HEK293 (cell line): ENCODE results near the gene MATR3.

Experiments used
- CTCF ChIA-PET: fragments of 350-600 bp; formaldehyde crosslinking; extraction: SDS; loops from one replicate; lab custom pipeline; 2021; ENCODE audit warnings: antibody characterized with exemption; lab: Yijun Ruan, JAX
- POLR2A ChIA-PET: fragments of 300-600 bp; formaldehyde crosslinking; extraction: SDS; loops from one replicate; lab custom pipeline; 2020; ENCODE audit warnings: antibody characterized with exemption, inconsistent platforms; lab: Yijun Ruan, JAX
- H3K27ac ChIP-seq: fragments of 200-500 bp; sonication (Bioruptor generic); 2 replicates; pipeline ENCODE4 v1.5.1; 2014; ENCODE audit warnings: low read depth, low read length, control low read depth, inconsistent platforms; ENCODE audit errors: extremely low read depth
- H3K36me3 ChIP-seq, 2 experiments: fragments of 200-500 bp in 1 of 2; sonication (Bioruptor generic) in 1 of 2; 1 replicate in 1 of 2; 2 replicates in 1 of 2; pipeline ENCODE4 v1.5.1; 2014 to 2017; ENCODE audit warnings: inconsistent platforms in 2 of 2, low read length in 2 of 2; ENCODE audit not compliant: control insufficient read depth in 2 of 2, insufficient read depth in 1 of 2
- H3K4me1 ChIP-seq: fragments of 200-500 bp; sonication (Bioruptor generic); 2 replicates; pipeline ENCODE4 v1.5.1; 2014; ENCODE audit warnings: mild to moderate bottlenecking, low read length, inconsistent platforms; ENCODE audit not compliant: control insufficient read depth, insufficient read depth
- H3K4me3 ChIP-seq: 2 replicates; pipeline ENCODE4 v1.5.1; 2011; ENCODE audit warnings: low read depth, mild to moderate bottlenecking, control low read depth, low read length, moderate library complexity
- H3K9me3 ChIP-seq: fragments of 200-500 bp; sonication (Bioruptor generic); 2 replicates; pipeline ENCODE4 v1.5.1; 2014; ENCODE audit warnings: low read depth, low read length, inconsistent platforms; ENCODE audit not compliant: control insufficient read depth, insufficient read depth
- KLF1 ChIP-seq: fragments of 450-650 bp; formaldehyde crosslinking; IDR thresholded peaks from 2 replicates; pipeline ENCODE4 v1.5.1; 2016; ENCODE audit warnings: missing biosample characterization, missing genetic modification characterization
- PRDM1 ChIP-seq: fragments of 450-650 bp; formaldehyde crosslinking; IDR thresholded peaks from 2 replicates; pipeline ENCODE4; 2016; ENCODE audit warnings: missing biosample characterization, missing genetic modification characterization
- ZFP3 ChIP-seq: fragments of 450-650 bp; formaldehyde crosslinking; IDR thresholded peaks from 2 replicates; pipeline ENCODE4 v1.5.1; 2016; ENCODE audit warnings: low read depth, missing biosample characterization, missing genetic modification characterization
- ZNF132 ChIP-seq: fragments of 450-650 bp; formaldehyde crosslinking; IDR thresholded peaks from 2 replicates; pipeline ENCODE4 v1.5.1; 2017; ENCODE audit warnings: missing biosample characterization, missing genetic modification characterization, borderline replicate concordance
- ZNF146 ChIP-seq: fragments of 450-650 bp; formaldehyde crosslinking; IDR thresholded peaks from 2 replicates; pipeline ENCODE4 v1.5.1; 2016; ENCODE audit warnings: missing biosample characterization, missing genetic modification characterization
- ZNF16 ChIP-seq: fragments of 450-650 bp; formaldehyde crosslinking; IDR thresholded peaks from 2 replicates; pipeline ENCODE4 v1.5.1; 2016; ENCODE audit warnings: low read depth, missing biosample characterization, missing genetic modification characterization
- ZNF324 ChIP-seq: fragments of 450-650 bp; formaldehyde crosslinking; IDR thresholded peaks from 2 replicates; pipeline ENCODE4 v1.5.1; 2016; ENCODE audit warnings: missing biosample characterization, missing genetic modification characterization
- ZNF600 ChIP-seq: fragments of 450-650 bp; formaldehyde crosslinking; IDR thresholded peaks from 2 replicates; pipeline ENCODE4 v1.5.1; 2016; ENCODE audit warnings: missing biosample characterization, missing genetic modification characterization
- ZNF660 ChIP-seq: fragments of 450-650 bp; IDR thresholded peaks from 2 replicates; pipeline ENCODE4 v1.5.1; 2018; ENCODE audit warnings: missing biosample characterization, mild to moderate bottlenecking, missing genetic modification characterization
- ZNF664 ChIP-seq: fragments of 450-650 bp; formaldehyde crosslinking; IDR thresholded peaks from 2 replicates; pipeline ENCODE4 v1.5.1; 2016; ENCODE audit warnings: missing biosample characterization, missing genetic modification characterization
- ZNF677 ChIP-seq: fragments of 450-650 bp; IDR thresholded peaks from 2 replicates; pipeline ENCODE4 v1.5.0; 2018; ENCODE audit warnings: missing biosample characterization, mild to moderate bottlenecking, missing genetic modification characterization, moderate library complexity
- ZNF843 ChIP-seq: fragments of 450-650 bp; formaldehyde crosslinking; IDR thresholded peaks from 2 replicates; pipeline ENCODE4 v1.5.1; 2016; ENCODE audit warnings: missing biosample characterization, missing genetic modification characterization
- ZSCAN23 ChIP-seq: fragments of 450-650 bp; formaldehyde crosslinking; IDR thresholded peaks from 2 replicates; pipeline ENCODE4 v1.5.1; 2016; ENCODE audit warnings: missing biosample characterization, missing genetic modification characterization
- TF ChIP-seq, protein P1 (sequence below): fragments of 450-650 bp; formaldehyde crosslinking; IDR thresholded peaks from 2 replicates; pipeline ENCODE4 v1.5.1; 2017; ENCODE audit warnings: missing biosample characterization, missing genetic modification characterization
- TF ChIP-seq, protein P2 (sequence below): fragments of 450-650 bp; formaldehyde crosslinking; IDR thresholded peaks from 2 replicates; pipeline ENCODE4 v1.5.1; 2016; ENCODE audit warnings: missing biosample characterization, missing genetic modification characterization
- TF ChIP-seq, protein P3 (sequence below): fragments of 450-650 bp; formaldehyde crosslinking; IDR thresholded peaks from 2 replicates; pipeline ENCODE4 v1.5.1; 2016; ENCODE audit warnings: missing biosample characterization, missing genetic modification characterization
- TF ChIP-seq, protein P4 (sequence below): fragments of 450-650 bp; formaldehyde crosslinking; IDR thresholded peaks from 2 replicates; pipeline ENCODE4 v1.5.1; 2017; ENCODE audit warnings: missing biosample characterization, missing genetic modification characterization
- TF ChIP-seq, protein P5 (sequence below): fragments of 450-650 bp; formaldehyde crosslinking; IDR thresholded peaks from 2 replicates; pipeline ENCODE4 v1.5.1; 2016; ENCODE audit warnings: missing biosample characterization, missing genetic modification characterization
- TF ChIP-seq, protein P6 (sequence below): fragments of 450-650 bp; formaldehyde crosslinking; IDR thresholded peaks from 2 replicates; pipeline ENCODE4 v1.5.1; 2016; ENCODE audit warnings: missing biosample characterization, missing genetic modification characterization

The MATR3 gene

DNA sequence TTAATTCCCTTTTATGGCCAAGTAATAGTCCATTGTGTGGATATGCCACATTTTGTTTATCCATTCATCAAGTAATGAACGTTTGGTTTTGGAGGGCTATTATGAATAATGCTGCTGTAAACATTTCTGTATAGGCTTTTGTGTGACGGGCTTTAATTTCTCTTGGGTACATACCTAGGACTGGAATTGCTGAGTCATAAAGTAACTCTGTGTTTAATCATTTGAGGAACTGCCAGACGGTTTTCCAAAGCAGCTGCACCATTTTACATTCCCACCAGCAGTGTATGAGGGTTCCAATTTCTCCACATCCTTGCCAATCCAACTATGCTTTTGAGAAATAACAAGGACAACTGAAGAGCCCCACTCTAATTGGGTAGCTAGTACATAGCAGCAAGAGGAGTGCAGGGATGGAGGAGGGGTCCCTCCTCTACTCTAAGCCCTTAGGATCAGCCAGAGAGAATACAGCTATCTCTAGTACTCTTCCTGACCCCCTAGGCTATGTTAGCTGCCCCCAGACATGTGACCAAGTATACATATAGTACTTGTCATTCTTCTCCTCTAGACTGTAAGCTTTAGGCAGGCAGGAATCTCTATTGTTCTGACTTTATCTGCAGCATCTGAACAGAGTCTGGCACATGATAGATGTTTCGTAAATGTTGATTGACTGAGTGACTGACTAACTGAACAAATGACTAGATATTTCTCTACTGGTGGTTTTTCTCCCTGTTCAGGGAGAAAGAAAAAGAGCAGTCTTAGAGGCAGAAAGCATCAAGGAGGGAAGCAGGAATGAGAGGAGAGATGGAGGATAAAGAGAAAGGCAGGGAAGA lies 22.1 kb upstream of the MATR3 start:
- no peak overlapping the region for H3K4me3 ChIP-seq
- TF ChIP-seq ZFP3 (tag by site-specific recombination), result no peak
- TF ChIP-seq ZNF132, result no peak
- TF ChIP-seq KLF1 (tag by site-specific recombination), result no peak
- peak; percentile 77; the same call in 1 of the 2 replicates for TF ChIP-seq ZNF677
- TF ChIP-seq ZSCAN23, result no peak
- TF ChIP-seq PRDM1 (tag by site-specific recombination), result 0 out of 2 replicates have a peak, but pooled peaks have one; percentile 17
- TF ChIP-seq ZNF16 (tag by site-specific recombination), result no peak
- no peak for TF ChIP-seq ZNF660 (tag by site-specific recombination)
- no peak for TF ChIP-seq ZNF600 (tag by site-specific recombination)
- peak; percentile 40; the same call in 1 of the 2 replicates for TF ChIP-seq ZNF146 (tag by site-specific recombination)
- H3K9me3 ChIP-seq, result no peaks in the 10 kb centered on the region
- no peak overlapping the region for H3K27ac ChIP-seq
- POLR2A ChIA-PET, result interaction anchor here (0.5 to 4.2 kb wide), 3 partner anchors 10 to 153 kb away, joined by 8 to 29 read pairs (median 14); partner anchors contain the start of gene MATR3
- CTCF ChIA-PET, result interaction anchor here (1.1 to 3.6 kb wide), 2 partner anchors 9 to 692 kb away, joined by 4 to 15 read pairs; no protein-coding TSS in a partner anchor
- H3K4me1 ChIP-seq, result peaks cover 17% of the 10 kb centered on the region
- H3K36me3 ChIP-seq, result peaks cover 0 to 12% of the 10 kb centered on the region in 2 experiments; a peak in 2 of 3 replicates

DNA sequence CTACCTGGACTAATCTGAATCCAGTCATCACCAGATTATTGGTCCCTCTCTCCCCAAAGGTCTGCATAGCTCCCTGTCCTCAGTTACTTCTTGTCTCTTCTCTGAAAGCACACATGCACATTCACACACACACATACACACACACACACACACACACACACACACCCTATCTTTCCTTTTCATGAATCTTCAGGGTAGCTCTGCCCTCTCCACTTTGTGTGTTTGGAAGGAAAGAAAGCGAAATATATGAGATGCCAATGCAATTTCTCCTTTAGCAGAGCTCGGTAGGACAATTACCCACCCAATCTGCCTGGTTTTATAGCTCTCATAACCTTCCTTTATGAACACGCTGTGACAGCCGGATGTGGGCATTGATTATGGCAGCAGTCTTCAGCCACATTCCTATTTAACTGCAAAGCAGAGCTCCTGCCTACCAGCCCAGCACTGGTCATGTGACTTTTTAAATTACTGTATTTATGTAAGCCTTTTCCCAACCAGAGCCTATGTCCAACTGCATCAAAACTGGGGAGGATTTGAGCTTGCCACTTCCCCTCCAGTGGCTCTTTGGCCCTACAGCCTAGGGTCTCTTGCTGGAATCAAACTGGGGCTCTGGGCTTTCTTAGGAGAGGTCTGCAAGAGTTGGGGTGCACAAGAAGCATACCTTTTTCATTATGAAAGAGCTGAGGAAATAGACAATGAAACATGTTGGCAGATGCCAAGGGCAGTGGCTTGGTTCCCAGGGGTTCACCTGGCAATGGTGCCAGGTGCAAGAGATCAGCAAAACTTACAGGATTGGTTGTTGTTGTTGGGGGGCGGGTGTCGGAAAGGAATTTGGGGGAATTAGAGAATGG lies 20.8 kb upstream of the MATR3 start:
- peaks cover 17% of the 10 kb centered on the region for H3K4me1 ChIP-seq
- ChIA-PET POLR2A (interaction anchor here (0.6 to 4.2 kb wide), 3 partner anchors 21 to 152 kb away, joined by 7 to 29 read pairs (median 14); partner anchors contain the start of genes MATR3 and PAIP2), CTCF (interaction anchor here (0.7 to 3.6 kb wide), 8 partner anchors 11 to 693 kb away, joined by 3 to 15 read pairs (median 3); no protein-coding TSS in a partner anchor)
- peaks cover 10 to 25% of the 10 kb centered on the region in 2 experiments; a peak in 2 of 3 replicates for H3K36me3 ChIP-seq
- no peak overlapping the region; the same call in 1 of the 2 replicates for H3K27ac ChIP-seq
- no peak overlapping the region for H3K4me3 ChIP-seq
- no peaks in the 10 kb centered on the region for H3K9me3 ChIP-seq
- TF ChIP-seq ZNF324 (tag by site-specific recombination) (0 out of 2 replicates have a peak, but pooled peaks have one; percentile 43), PRDM1 (tag by site-specific recombination) (peak; percentile 72), ZNF843 (tag by site-specific recombination) (peak; percentile 69; the same call in 1 of the 2 replicates), ZNF664 (tag by site-specific recombination) (peak; percentile 55; the same call in 1 of the 2 replicates), ZNF600 (tag by site-specific recombination) (peak; percentile 40; the same call in 1 of the 2 replicates), ZNF660 (tag by site-specific recombination) (peak; percentile 85)
- TF ChIP-seq, protein P1, sequence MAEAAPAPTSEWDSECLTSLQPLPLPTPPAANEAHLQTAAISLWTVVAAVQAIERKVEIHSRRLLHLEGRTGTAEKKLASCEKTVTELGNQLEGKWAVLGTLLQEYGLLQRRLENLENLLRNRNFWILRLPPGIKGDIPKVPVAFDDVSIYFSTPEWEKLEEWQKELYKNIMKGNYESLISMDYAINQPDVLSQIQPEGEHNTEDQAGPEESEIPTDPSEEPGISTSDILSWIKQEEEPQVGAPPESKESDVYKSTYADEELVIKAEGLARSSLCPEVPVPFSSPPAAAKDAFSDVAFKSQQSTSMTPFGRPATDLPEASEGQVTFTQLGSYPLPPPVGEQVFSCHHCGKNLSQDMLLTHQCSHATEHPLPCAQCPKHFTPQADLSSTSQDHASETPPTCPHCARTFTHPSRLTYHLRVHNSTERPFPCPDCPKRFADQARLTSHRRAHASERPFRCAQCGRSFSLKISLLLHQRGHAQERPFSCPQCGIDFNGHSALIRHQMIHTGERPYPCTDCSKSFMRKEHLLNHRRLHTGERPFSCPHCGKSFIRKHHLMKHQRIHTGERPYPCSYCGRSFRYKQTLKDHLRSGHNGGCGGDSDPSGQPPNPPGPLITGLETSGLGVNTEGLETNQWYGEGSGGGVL (tag by site-specific recombination), result peak; percentile 68
- TF ChIP-seq, protein P2, sequence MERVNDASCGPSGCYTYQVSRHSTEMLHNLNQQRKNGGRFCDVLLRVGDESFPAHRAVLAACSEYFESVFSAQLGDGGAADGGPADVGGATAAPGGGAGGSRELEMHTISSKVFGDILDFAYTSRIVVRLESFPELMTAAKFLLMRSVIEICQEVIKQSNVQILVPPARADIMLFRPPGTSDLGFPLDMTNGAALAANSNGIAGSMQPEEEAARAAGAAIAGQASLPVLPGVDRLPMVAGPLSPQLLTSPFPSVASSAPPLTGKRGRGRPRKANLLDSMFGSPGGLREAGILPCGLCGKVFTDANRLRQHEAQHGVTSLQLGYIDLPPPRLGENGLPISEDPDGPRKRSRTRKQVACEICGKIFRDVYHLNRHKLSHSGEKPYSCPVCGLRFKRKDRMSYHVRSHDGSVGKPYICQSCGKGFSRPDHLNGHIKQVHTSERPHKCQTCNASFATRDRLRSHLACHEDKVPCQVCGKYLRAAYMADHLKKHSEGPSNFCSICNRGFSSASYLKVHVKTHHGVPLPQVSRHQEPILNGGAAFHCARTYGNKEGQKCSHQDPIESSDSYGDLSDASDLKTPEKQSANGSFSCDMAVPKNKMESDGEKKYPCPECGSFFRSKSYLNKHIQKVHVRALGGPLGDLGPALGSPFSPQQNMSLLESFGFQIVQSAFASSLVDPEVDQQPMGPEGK, result peak; percentile 57; the same call in 1 of the 2 replicates
- TF ChIP-seq, protein P3, sequence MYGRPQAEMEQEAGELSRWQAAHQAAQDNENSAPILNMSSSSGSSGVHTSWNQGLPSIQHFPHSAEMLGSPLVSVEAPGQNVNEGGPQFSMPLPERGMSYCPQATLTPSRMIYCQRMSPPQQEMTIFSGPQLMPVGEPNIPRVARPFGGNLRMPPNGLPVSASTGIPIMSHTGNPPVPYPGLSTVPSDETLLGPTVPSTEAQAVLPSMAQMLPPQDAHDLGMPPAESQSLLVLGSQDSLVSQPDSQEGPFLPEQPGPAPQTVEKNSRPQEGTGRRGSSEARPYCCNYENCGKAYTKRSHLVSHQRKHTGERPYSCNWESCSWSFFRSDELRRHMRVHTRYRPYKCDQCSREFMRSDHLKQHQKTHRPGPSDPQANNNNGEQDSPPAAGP (tag by site-specific recombination), result peak; percentile 63; the same call in 1 of the 2 replicates
- TF ChIP-seq, protein P4, sequence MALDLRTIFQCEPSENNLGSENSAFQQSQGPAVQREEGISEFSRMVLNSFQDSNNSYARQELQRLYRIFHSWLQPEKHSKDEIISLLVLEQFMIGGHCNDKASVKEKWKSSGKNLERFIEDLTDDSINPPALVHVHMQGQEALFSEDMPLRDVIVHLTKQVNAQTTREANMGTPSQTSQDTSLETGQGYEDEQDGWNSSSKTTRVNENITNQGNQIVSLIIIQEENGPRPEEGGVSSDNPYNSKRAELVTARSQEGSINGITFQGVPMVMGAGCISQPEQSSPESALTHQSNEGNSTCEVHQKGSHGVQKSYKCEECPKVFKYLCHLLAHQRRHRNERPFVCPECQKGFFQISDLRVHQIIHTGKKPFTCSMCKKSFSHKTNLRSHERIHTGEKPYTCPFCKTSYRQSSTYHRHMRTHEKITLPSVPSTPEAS (tag by site-specific recombination), result peak; percentile 94
- TF ChIP-seq, protein P5, sequence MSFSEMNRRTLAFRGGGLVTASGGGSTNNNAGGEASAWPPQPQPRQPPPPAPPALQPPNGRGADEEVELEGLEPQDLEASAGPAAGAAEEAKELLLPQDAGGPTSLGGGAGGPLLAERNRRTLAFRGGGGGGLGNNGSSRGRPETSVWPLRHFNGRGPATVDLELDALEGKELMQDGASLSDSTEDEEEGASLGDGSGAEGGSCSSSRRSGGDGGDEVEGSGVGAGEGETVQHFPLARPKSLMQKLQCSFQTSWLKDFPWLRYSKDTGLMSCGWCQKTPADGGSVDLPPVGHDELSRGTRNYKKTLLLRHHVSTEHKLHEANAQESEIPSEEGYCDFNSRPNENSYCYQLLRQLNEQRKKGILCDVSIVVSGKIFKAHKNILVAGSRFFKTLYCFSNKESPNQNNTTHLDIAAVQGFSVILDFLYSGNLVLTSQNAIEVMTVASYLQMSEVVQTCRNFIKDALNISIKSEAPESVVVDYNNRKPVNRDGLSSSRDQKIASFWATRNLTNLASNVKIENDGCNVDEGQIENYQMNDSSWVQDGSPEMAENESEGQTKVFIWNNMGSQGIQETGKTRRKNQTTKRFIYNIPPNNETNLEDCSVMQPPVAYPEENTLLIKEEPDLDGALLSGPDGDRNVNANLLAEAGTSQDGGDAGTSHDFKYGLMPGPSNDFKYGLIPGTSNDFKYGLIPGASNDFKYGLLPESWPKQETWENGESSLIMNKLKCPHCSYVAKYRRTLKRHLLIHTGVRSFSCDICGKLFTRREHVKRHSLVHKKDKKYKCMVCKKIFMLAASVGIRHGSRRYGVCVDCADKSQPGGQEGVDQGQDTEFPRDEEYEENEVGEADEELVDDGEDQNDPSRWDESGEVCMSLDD, result 0 out of 2 replicates have a peak, but pooled peaks have one; percentile 36
- TF ChIP-seq, protein P6, sequence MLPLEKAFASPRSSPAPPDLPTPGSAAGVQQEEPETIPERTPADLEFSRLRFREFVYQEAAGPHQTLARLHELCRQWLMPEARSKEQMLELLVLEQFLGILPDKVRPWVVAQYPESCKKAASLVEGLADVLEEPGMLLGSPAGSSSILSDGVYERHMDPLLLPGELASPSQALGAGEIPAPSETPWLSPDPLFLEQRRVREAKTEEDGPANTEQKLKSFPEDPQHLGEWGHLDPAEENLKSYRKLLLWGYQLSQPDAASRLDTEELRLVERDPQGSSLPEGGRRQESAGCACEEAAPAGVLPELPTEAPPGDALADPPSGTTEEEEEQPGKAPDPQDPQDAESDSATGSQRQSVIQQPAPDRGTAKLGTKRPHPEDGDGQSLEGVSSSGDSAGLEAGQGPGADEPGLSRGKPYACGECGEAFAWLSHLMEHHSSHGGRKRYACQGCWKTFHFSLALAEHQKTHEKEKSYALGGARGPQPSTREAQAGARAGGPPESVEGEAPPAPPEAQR, result peak; percentile 80; the same call in 1 of the 2 replicates
